GM21825 (cell line): ENCODE measurements around the gene LEP.

Experiments
- ATAC-seq: cut with Tn5 transposase; IDR thresholded peaks from one replicate; pipeline ENCODE4 v1.9.1; 2021; ENCODE audit warnings: mild to moderate bottlenecking, moderate library complexity; ENCODE audit not compliant: unreplicated experiment

LEP gene

GRCh38 chr7:128244861-128245260 lies 3.8 kb downstream of the LEP start:
- no peak for ATAC-seq

GRCh38 chr7:128247108-128247507 lies 6.0 kb downstream of the LEP start:
- ATAC-seq, result no peak

GRCh38 chr7:128247640-128248194 lies 6.6 kb downstream of the LEP start:
- no peak for ATAC-seq

GRCh38 chr7:128251337-128251736 lies 10.3 kb downstream of the LEP start:
- no peak for ATAC-seq

- ATAC-seq, result no peak
These were observed 12.6 kb downstream of the LEP start for GRCh38 chr7:128253701-128254100.

GRCh38 chr7:128254470-128254869 lies 13.4 kb downstream of the LEP start:
- ATAC-seq, result no peak

- no peak for ATAC-seq
These were observed 14.2 kb downstream of the LEP start for GRCh38 chr7:128255271-128255670.

- no peak for ATAC-seq
These were observed 16.4 kb downstream of the LEP start for GRCh38 chr7:128257458-128257857.

- ATAC-seq, result no peak
These were observed 18.3 kb downstream of the LEP start for GRCh38 chr7:128259131-128260061.

GRCh38 chr7:128260069-128260795 lies 19.2 kb downstream of the LEP start:
- no peak for ATAC-seq

- ATAC-seq, result no peak
These were observed 21.4 kb downstream of the LEP start for GRCh38 chr7:128262273-128263028.

GRCh38 chr7:128263420-128263819 lies 22.3 kb downstream of the LEP start:
- no peak for ATAC-seq

- no peak for ATAC-seq
These were observed 23.4 kb downstream of the LEP start for GRCh38 chr7:128264477-128264876.

GRCh38 chr7:128265156-128265905 lies 24.3 kb downstream of the LEP start:
- ATAC-seq, result no peak

GRCh38 chr7:128265906-128266300 lies 24.8 kb downstream of the LEP start:
- no peak for ATAC-seq

GRCh38 chr7:128266529-128266882 lies 25.4 kb downstream of the LEP start:
- ATAC-seq, result no peak

GRCh38 chr7:128266883-128267594 lies 26.0 kb downstream of the LEP start:
- ATAC-seq, result no peak

GRCh38 chr7:128267595-128267924 lies 26.5 kb downstream of the LEP start:
- ATAC-seq, result no peak

- ATAC-seq, result no peak
These were observed 27.2 kb downstream of the LEP start for GRCh38 chr7:128268233-128268632.

GRCh38 chr7:128270826-128271272 lies 29.8 kb downstream of the LEP start:
- ATAC-seq, result no peak
